GM12891 (cell line): ENCODE measurements around the gene TSEN54.

Experiments used
- PAX5 ChIP-seq: IDR thresholded peaks from 2 replicates; pipeline ENCODE4 v1.6.1; 2011; ENCODE audit warnings: low read length, moderate library complexity, mild to moderate bottlenecking; ENCODE audit not compliant: insufficient read depth, severe bottlenecking
- POLR2A ChIP-seq: IDR thresholded peaks from 2 replicates; pipeline ENCODE4 v1.6.1; 2011; ENCODE audit warnings: low read depth, low read length, control low read depth
- POLR2AphosphoS5 ChIP-seq: IDR thresholded peaks from 2 replicates; pipeline ENCODE4 v1.6.1; 2011; ENCODE audit warnings: low read depth, low read length, control low read depth
- POU2F2 ChIP-seq: IDR thresholded peaks from 2 replicates; pipeline ENCODE4 v1.6.1; 2011; ENCODE audit warnings: low read depth, mild to moderate bottlenecking, control low read depth, low read length, moderate library complexity
- TAF1 ChIP-seq: IDR thresholded peaks from 2 replicates; pipeline ENCODE4 v1.6.1; 2011; ENCODE audit warnings: low read depth, low read length, control low read depth

GRCh38 chr17:75486151-75486550 is 30.2 kb upstream of the TSEN54 start:
- TF ChIP-seq POLR2A: no peak
- no peak for TF ChIP-seq POLR2AphosphoS5
- no peak for TF ChIP-seq TAF1
- no peak for TF ChIP-seq PAX5
- TF ChIP-seq POU2F2: no peak
